Activated T-helper 1 cell treated with anti-CD3 and anti-CD28 coated beads, Interleukin-2, amount 50 U/mL, for 16 hours (primary cell): ENCODE measurements around the gene REC114.
"Not testable (repeated sequence)": the region's sequence is repeated elsewhere in the genome, so short reads cannot be mapped to it uniquely, and the experiment has no call there.

Experiments used
- DNase-seq, 2 donors: peaks; one replicate each; pipeline ENCODE4 v3.0.0-alpha.2; 2020; ENCODE audit warnings: low read depth in 1 of 2, low spot score in 1 of 2

The REC114 gene

DNA sequence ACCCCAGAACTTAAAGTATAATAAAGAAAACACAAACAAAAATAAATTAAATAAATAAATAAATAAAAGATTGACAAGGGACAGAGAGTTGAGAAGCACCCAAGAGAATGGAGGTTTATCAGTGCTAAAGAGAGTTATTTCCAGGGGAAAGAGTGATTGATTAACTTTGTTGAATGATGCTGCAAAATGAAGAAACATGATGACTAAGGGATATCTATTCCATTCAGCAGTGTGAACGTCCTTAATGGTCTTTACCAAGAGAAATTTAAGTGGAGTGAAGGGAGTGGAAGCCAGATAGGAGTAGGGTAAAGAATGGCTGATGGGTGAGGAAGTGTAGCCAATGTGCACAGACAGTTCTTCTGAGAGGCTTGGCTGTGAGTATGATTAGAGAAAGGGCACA lies 11.1 kb downstream of the REC114 start:
- DNase-seq: no peak

DNA sequence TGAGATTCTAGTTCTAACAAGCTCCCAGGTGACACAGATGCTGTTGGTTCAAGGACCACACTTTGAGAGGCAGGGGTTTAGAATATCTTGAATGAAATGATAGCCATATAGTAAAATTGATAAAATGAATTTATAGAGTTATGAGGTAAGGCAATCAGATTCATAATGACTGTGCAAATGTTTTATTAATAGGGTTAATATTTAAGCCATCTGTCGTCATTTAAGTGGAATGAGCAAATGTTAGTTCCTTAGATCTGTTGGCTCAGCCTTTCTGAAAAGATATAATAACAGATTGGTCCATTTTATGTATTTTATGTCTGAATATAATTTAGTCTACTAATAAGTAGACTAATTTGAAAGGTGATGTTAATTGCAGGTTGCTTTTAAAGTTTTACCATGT lies 12.9 kb downstream of the REC114 start:
- DNase-seq: no peak

DNA sequence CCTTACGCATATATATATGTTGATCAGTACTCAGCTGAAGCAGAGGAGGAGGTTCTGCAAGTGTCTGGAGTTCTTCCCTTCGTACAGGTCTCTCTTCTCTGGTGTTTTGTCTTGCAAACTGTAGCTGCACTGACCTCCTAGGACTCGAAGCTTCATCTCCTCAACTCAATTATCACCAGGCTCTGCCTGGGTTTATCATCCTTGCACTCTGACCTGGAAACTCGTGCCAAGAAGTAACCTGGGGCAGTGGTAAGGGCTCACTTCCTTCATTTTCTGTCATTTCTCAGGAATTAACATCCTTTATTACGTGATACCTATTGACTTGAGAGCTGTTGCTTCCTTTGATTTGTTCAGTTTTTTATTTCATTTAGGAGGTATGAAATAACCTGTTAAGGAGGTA lies 14.4 kb downstream of the REC114 start:
- no peak for DNase-seq

DNA sequence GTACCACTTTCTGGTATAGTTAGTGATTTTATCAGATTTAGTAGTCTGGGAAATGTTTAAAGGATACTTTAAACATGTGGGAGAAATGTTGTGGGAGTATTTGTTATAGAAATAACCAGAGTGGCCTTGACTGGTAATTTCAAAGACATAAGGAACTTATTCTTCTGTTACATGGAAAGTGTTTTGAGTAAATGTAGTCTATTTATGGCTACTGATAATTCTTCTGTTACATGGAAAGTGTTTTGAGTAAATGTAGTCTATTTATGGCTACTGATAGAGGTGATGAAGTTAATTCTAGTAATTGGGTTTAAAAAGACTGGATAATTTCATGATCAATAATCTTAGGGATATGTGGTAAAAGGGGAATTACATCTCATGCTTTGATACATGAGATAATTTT lies 17.7 kb downstream of the REC114 start:
- no peak for DNase-seq

DNA sequence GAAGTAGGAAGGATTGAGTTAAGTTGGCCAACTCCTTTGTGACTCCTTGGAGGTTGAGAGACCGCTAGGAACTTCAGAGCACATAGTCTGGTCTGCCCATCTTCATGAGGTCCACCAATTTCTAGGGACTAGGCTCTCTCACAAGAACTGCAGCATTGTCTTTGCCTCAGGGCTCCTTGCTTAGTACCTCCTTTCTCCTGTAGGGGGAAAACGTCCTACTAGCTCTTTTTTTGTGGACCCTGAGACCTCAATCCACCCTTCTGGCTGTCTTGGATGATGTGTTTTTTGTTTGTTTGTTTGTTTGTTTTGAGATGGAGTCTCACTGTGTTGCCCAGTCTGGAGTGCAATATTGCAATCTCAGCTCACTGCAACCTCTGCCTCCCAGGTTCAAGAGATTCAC lies 21.6 kb downstream of the REC114 start:
- no peak for DNase-seq

DNA sequence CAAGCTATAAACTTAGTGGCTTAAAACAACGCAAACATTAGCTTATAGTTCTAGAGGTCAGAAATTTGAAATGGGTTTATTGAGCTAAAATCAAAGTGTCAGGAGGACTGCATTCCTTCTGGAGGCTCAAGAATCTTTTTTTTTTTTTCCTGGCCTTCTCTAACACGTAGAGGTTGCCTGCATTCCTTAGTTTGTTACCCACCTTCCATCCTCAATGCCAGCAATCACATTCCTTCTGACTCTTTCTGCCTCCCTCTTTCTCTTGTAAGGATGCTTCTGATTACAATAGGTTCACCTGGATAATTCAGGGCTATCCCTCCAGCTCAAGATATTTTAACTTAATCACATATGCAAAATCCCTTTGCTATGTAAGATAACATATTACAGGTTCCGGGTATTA lies 24.8 kb downstream of the REC114 start:
- DNase-seq: no peak

DNA sequence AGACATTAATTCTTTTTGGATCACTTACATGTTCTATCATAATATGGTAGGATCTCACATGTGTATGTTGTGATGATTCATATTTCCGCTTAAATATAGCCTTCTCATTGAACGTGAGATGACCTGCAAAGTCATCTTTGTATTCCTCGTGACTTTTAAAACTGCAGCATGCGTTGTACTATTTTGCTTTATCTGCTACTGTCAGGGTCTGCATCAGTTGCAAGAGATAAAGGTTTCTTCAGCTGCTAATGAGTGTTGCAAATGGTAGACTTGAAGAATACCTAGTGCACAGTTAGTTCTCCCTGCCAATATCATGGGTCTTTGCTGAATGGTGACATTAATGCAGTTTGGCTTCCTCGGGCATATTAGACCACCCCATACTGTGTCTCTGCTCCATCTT lies 31.8 kb downstream of the REC114 start:
- DNase-seq: no peak

DNA sequence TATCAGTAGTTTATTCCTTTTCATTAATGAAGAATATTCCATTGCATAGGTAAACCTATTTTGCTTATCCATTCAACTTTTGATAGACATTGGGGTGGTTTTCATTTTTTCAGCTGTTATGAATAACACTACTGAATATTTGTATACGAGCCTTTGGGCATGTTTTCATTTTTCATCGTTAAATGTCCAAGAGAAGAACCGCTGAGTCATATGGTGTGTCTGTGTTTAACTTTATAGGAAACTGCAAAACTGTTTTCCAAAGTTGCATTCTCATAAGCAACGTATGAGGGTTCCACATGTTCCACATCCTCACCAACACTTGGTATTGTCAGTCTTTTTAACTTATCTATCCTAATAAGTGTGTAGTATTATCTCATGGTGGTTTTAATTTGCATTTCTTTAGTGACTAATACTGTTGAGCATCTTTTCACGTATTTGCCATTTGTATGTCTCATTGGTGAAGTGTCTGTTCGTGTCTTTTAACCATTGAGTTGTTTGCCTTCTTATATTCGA lies 33.8 kb downstream of the REC114 start:
- no peak for DNase-seq

DNA sequence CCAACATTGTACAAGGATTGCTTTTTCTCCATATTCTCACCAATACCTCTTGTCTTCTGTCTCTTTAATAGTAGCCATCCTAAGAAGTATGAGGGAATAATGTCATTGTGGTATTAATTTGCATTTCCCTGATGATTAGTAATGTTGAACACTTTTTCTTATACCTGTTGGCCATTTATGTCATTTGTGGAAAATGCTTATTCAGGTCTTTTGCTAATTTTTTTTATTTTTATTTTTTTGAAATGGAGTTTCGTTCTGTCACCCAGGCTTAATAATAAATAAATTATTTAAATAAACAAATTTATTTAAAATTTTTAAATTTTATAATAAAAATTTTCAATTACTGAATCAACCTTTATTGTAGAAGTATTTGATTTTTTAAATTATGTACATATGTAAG lies 37.1 kb downstream of the REC114 start:
- no peak for DNase-seq

DNA sequence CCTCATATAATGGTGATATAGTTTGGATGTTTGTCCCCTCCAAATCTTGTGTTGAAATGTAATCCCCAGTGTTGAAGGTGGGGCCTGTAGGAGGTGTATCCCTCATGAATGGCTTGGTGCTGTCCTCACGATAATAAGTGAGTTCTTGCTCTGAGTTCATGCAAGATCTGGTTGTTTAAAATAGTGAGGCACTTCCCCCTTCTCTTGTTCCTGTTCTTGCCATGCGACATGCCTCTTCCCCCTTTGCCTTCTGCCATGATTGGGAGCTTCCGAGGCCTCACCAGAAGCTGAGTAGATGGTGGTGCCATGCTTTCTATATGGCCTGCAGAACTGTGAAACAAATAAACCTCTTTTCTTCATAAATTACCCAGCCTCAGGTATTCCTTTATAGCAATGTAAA lies 39.2 kb downstream of the REC114 start:
- no peak for DNase-seq

DNA sequence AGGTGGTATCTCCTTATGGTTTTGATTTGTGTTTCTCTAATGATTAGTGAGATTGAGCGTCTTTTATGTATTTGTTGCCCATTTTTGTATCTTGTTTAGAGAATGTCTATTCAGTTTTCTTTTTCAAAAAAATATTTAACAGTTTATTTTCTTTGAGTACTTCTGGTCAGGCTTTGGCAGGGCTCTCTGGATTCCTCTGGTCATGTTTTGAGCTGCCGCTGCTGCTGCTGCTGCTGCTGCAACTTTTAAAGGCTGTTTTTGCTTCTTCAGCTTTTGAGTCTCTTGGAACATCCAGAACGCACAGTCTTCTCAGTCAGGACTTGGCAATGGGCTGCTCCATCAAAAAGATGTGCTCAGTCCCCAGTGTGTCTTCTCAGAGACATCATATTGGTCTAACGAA lies 40.1 kb downstream of the REC114 start:
- no peak for DNase-seq

DNA sequence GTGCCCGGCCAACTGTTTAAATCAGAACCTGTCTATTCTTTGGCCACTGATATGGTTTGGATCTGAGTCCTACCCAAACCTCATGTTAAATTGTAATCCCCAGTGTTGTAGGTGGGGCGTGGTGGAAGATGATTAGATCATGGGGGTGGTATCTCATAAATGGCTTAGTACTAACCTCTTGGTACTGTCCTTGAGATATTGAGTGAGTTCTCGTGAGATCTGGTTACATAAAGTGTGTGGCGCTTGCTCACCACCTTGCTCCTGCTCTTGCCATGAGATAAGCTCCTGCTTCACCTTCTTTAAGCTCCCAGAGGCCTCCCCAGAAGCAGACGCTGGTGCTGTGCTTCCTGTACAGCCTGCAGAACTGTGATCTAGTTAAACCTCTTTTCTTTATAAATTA lies 42.4 kb downstream of the REC114 start:
- no peak for DNase-seq

DNA sequence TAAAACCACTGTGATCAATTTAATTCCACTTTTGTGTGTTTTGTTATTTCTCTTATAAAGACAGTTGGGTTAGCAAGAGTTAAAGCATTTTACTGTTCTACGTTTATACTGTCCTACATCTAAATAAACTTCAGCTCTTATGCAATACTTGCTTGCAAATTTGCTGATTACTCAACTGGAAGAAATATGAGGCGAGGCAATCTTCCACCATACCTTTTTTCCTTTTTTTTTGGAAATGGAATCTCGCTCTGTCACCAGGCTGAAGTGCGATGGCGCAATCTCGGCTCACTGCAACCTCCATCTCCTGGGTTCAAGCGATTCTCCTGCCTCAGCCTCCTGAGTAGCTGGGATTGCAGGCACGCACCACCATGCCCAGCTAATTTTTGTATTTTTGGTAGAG lies 42.9 kb downstream of the REC114 start:
- not testable (repeated sequence) for DNase-seq

DNA sequence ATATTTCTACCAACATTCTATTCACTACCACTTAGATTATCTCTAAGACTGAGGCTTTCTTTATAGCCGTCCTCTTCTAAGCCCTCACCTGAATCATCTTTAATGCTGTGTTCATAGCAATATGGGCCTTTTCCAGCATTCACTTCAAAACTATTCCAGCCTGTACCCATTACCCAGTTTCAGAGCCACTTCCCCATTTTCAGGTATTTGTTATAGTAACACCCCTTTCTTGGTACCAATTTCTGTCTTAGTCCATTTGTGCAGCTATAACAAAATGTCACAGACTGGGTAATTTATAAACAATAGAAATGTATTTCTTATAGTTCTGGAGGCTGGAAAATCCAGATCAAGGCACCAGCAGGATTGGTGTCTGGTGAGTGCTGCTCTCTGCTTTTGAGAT lies 45.7 kb downstream of the REC114 start:
- DNase-seq: no peak

DNA sequence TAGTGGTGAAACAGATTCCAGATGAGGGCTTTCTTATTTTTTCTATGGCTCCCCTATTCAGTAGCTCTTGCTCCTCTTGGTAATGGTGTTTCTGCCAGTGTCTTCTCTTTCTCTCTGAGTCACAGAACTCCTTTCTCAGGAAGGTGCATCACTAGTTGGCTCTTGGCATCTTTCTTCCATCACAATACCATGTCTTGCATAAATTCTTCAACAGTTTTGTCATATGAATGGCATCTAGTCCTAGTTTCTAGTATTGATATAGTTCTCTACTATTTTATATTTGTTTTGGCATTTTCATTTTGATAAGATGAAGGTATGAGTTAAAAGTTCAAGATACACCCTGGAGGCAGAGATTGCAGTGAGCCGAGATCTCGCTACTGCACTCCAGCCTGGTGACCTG lies 51.0 kb downstream of the REC114 start:
- no peak for DNase-seq

DNA sequence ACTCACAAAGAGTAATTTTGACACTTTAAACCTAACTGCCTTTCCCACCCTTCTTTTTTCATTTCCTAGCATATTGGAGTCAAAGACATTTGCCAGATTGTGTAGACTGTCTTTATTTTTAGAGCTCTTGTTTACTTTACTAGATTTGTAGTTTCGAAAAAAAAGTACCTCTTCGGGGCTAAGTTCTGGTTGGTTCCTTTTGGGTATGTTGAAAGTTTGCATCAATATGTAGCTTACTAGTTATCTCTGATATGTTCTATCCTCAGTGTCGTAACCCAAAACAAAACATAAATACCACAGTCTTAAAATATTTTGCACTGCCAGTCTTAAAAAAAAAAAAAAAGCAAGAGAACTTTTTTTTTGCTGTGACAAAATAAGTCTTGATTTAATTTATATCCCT lies 52.2 kb downstream of the REC114 start:
- no peak for DNase-seq

DNA sequence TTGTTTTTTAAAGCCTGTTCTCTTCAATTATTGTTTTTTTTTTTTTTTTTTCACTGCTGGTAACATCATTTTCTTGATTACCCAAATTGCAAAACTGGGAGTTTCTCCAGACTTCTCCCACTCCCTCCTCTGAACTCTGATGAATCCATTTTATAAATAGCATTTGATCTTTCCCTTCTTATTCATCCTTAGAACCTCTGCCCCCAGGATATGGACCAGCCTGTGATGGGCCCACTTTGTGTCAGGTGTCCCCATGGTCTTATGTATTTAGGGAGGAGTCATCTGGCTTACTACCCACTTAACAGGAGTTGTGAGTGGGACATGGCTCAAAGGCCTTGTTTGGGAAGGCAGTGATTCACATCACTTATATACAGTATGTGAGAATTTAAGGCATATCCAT lies 57.7 kb downstream of the REC114 start:
- no peak for DNase-seq

DNA sequence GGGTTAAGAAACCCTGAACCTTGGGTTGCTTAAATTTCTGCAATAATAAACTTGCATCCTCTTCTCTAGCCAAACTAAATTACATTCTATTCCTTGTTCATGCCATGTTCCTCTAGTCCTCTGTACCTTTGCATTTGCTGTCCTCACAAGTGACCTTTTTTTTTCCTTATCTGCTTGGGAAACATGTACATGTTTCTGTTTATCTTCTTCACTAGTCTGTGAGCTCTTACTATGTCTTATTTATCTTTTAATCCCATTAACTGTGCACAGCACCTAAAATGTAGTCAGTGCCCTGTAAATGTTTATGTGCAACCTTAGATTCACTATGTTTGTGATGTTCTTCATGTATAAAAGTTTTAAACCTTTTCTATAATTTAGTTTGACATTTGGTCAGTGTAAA lies 61.9 kb downstream of the REC114 start:
- no peak for DNase-seq

DNA sequence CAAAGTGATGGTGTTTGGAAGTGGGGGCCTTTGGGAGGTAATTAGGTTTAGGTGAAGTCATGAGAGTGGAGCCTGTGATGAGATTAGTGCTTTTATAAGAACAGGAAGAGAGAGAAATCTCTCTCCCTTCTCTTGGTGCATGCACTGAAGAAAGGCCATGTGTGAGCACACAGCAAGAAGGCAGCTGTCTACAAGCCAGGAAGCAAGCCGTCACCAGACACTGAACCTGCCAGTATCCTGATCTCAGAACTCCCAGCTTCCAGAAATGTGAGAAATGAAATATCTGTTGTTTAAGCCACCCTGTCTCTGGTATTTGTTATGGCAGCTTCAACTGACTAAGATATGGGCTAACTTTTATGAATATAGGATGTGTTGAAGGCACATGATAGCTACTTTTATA lies 72.6 kb downstream of the REC114 start:
- no peak for DNase-seq

DNA sequence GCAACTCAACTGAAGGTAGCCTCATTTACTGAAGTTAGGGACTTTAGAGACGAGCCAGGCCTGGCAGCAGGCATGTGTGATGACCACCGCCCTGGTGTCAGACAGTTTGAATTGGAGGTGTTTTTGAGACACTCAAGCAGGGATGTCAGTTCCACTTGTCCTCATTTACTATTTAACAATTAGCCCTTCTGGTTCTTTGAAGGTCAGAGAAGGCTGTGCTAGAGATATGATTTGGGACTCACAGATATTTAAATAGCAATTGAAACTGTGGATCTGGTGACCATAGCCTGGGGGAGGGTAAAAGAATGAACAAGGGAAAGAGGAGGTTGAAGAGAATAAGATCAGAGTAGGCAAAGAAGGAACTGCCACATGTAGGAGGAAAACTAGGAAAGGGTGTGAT lies 74.6 kb downstream of the REC114 start:
- no peak for DNase-seq

DNA sequence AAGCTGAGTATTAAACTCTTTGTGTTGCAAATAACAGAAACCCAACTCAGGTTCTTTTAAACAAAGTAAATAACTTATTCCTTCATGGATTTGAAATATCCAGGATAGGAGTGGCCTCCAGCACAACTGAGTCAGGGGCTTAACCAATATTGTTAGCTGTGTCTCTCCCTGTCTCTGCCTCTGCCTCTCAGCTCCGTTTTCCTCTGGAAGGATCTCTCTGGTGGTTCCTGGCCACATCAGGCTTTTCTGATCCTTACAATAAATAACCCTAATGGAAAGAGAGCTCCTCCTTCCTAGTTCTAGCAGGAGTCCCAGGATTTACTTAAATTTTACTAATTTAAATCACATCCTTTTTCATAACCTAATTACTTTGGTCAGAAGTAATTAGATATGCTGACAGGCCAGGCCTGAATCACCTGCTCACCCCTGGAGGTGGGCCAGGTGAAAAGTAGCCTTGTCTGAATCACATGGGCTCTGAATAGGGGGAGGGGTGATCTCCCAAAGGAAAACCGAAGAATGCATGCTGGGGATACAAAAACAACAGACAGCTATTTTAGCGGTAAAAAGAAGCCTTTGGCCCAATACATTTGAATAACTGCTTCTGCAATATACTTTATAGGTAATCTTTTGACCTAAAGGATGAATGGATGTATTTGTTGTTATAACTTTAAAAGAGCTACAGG lies 75.4 kb downstream of the REC114 start:
- DNase-seq: no peak

DNA sequence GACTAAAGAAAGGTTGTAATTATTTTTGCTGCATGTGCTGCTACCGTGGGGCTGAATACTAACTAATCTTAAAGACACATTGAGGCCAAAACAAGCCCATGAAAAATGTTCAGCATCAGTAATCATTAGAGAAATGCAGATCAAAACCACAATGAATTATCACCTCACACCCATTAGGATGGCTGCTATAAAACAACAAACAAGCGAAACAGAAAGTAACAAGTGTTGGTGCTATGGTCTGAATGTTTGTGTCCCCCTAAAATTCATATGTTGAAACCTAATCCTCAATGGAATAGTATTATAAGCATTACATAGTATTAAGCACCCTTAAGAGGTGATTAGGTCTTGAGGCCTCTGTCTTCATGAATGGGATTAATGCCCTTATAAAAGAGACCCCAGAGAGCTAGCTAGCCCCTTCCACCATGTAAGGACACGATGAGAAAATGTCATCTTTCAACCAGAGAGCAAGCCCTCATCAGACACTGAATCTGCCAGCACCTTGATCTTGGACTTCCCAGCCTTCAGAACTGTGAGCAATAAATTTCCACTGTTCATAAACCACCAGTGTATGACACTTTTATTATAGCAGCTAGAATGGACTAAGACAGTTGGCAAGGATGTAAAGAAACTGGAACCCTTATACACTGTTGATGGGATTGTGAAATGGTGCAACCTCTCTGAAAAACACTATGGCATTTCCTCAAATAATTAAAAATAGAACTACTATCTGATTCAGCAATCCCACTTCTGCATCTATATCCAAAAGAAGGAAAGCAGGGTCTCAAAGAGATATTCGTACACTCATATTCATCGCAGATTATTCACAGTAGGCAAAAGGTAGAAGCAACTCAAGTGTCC lies 76.1 kb downstream of the REC114 start:
- DNase-seq: no peak

DNA sequence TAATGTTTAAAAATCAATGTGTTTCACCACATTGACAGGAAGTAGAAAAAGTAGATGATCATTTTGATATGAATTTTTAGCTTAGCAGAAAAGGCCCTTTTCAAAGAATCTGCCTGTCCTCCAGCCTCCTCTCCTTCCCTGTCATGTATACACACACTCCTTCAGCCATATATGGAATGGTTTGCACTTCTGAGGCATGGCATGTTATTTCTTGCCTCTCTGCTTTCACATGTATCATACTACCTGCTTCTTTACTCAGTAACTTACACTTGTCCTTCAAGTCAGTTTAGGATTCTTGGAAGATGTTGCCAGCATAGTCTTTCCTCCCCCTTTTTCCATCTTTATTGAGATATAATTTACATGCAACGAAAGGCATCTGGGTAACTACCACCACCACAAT lies 79.0 kb downstream of the REC114 start:
- no peak for DNase-seq
